Pancreas (tissue), 10 donors: ENCODE results near the gene TRPM3. TPM values are rescaled to one million over a fixed set of nuclear protein-coding genes. Genes with fewer than 3 reads are reported as not detected.

Experiments used
- ATAC-seq, 4 donors: fragments of 200-7000 bp; cut with Tn5 transposase; one replicate each; pipeline versions ENCODE4 v1.8.0 to v1.9.1; 2020; ENCODE audit warnings: mild to moderate bottlenecking in 4 of 4, moderate library complexity in 4 of 4
- DNase-seq, 6 donors: peaks; one replicate each; pipeline ENCODE4 v3.0.0-alpha.2; 2020
- FAIRE-seq: peaks from 2 replicates; lab custom pipeline; 2012; peaks lifted over from hg19 to GRCh38; lab: Jason Lieb, UNC
- H3K27ac ChIP-seq, 4 donors: fragments of 200-600 bp; sonication (generic); 1 replicate in 3 of 4; 2 replicates in 1 of 4; pipeline versions ENCODE4 v1.5.0 to v1.8.0; 2020
- H3K27me3 ChIP-seq, 4 donors: fragments of 200-600 bp; one replicate each; pipeline ENCODE4 v1.8.0; 2021
- H3K36me3 ChIP-seq, 3 donors: fragments of 200-600 bp; sonication (generic) in 1 of 3; one replicate each; pipeline versions ENCODE4 v1.5.0 to v1.8.0; 2020 to 2021
- H3K4me1 ChIP-seq, 3 donors: fragments of 200-600 bp; one replicate each; pipeline ENCODE4 v1.8.0; 2021
- H3K4me3 ChIP-seq, 4 donors: fragments of 200-600 bp; sonication (generic) in 2 of 4; one replicate each; pipeline versions ENCODE4 v1.5.0 to v1.8.0; 2020 to 2021
- H3K9me3 ChIP-seq, 4 donors: fragments of 200-600 bp; one replicate each; pipeline ENCODE4 v1.8.0; 2021
- CTCF ChIP-seq, 4 donors: fragments of 200-600 bp; sonication (generic) in 3 of 4; IDR thresholded peaks; one replicate each; pipeline versions ENCODE4 v1.5.0 to v1.8.0; 2021; ENCODE audit warnings: antibody characterized with exemption in 4 of 4
- WGBS, 2 donors: extraction: QIAGEN DNeasy Blood & Tissue Kit; methylation state at CpG; one replicate each; pipeline ENCODE4 v1.1.7; 2013; 5-methylcytosine and 5-hydroxymethylcytosine counted together
- intact Hi-C, 3 donors: fragments of 100-400 bp; cut with DNase I; formaldehyde crosslinking; loops; one replicate each; pipeline versions ENCODE4 v1.11.1 to v1.14.2; 2022
- polyA plus RNA-seq, 2 donors: library from polyadenylated mRNA; stranded (reverse); fragments of 200-250 nt; gene quantifications; one replicate each; pipeline ENCODE4 v1.2.3, GENCODE V29; 2013
- total RNA-seq, 6 donors: library from RNA; stranded (reverse); fragmentation: NEBNext Ultra II Directional in 4 of 6; extraction: Animal tissue kit (Norgen Biotek cat#: 25700) in 4 of 6; gene quantifications; one replicate each; pipeline versions ENCODE4 v1.2.1 to v1.2.4, GENCODE V29; 2021 to 2023
- donor health status: healthy with polysubstance abuse.
- donor health status: DM: no; HTN: no; CAD: no; lungs with moderate emphysema.
- donor health status: DM: no; HTN: no; CAD: no.
- donor health status: control.
- donor health status: control.
- donor health status: Bipolar disorder and iron deficiency.
- donor health status: DM: yes; HTN: yes; CAD: no.
- donor health status: DM: no; HTN: no; CAD: no.
- donor health status: DM: no; HTN: no; CAD: no.
- donor health status: DM: yes; HTN: yes; CAD: no.

Gene TRPM3
- total and polyA plus RNA-seq, 8 donors, result 0.22 to 1.9 (median 0.76) TPM

- intact Hi-C loops, result no loop called here
- DNase-seq (no peak), FAIRE-seq (no peak), ATAC-seq (no peak)
- H3K9me3 ChIP-seq, result no peaks in the 10 kb centered on the region
- H3K27ac ChIP-seq, result no peak overlapping the region
- H3K27me3 ChIP-seq, result no peaks in the 10 kb centered on the region
- peaks cover 4 to 12% (median 8%) of the 10 kb centered on the region in 3 donors for H3K4me1 ChIP-seq
- no peak overlapping the region for H3K4me3 ChIP-seq
- H3K36me3 ChIP-seq, result no peaks in the 10 kb centered on the region
- no peak for TF ChIP-seq CTCF (IDR thresholded peaks at IDR 0.05)
Measured at GRCh38 chr9:71097671-71098070, 23.8 kb downstream of the TRPM3 start.

- 4 to 9% methylated on average over 5 of the region's 5 CpGs for WGBS, 2 donors
- no peak for TF ChIP-seq CTCF (IDR thresholded peaks at IDR 0.05)
- Histone ChIP-seq H3K36me3 (no peaks in the 10 kb centered on the region), H3K9me3 (no peaks in the 10 kb centered on the region), H3K4me3 (no peak overlapping the region), H3K4me1 (peaks cover 4 to 12% (median 8%) of the 10 kb centered on the region in 3 donors), H3K27ac (no peak overlapping the region), H3K27me3 (no peaks in the 10 kb centered on the region)
- intact Hi-C loops, result no loop called here
- DNase-seq, result peak in 5 of 6 donors; percentile 33 to 64 (median 57)
- FAIRE-seq, result no peak
- ATAC-seq, result peak; percentile 85 to 99 (median 93)
Measured at GRCh38 chr9:71096421-71097108, 24.9 kb downstream of the TRPM3 start.

GRCh38 chr9:71094708-71095251 lies 26.6 kb downstream of the TRPM3 start:
- H3K4me3 ChIP-seq, result no peak overlapping the region
- peaks cover 4 to 12% (median 8%) of the 10 kb centered on the region in 3 donors for H3K4me1 ChIP-seq
- no peaks in the 10 kb centered on the region for H3K9me3 ChIP-seq
- intact Hi-C loops, result no loop called here
- H3K36me3 ChIP-seq, result no peaks in the 10 kb centered on the region
- FAIRE-seq (no peak), DNase-seq (no peak), ATAC-seq (no peak)
- no peak overlapping the region for H3K27ac ChIP-seq
- no peaks in the 10 kb centered on the region for H3K27me3 ChIP-seq
- TF ChIP-seq CTCF (IDR thresholded peaks at IDR 0.05), result no peak
- 45 to 49% methylated on average over 4 of the region's 4 CpGs for WGBS, 2 donors

GRCh38 chr9:71090896-71091295 lies 30.5 kb downstream of the TRPM3 start:
- Histone ChIP-seq H3K27ac (no peak overlapping the region), H3K36me3 (no peaks in the 10 kb centered on the region), H3K9me3 (no peaks in the 10 kb centered on the region), H3K4me1 (no peaks in the 10 kb centered on the region), H3K4me3 (no peak overlapping the region), H3K27me3 (no peaks in the 10 kb centered on the region)
- no peak for DNase-seq
- no peak for ATAC-seq
- FAIRE-seq, result no peak
- intact Hi-C loops, result no loop called here
- no peak for TF ChIP-seq CTCF (IDR thresholded peaks at IDR 0.05)

- TF ChIP-seq CTCF (IDR thresholded peaks at IDR 0.05), result no peak
- Histone ChIP-seq H3K27ac (no peak overlapping the region), H3K4me1 (no peaks in the 10 kb centered on the region), H3K9me3 (no peaks in the 10 kb centered on the region), H3K36me3 (no peaks in the 10 kb centered on the region), H3K27me3 (no peaks in the 10 kb centered on the region), H3K4me3 (no peak overlapping the region)
- FAIRE-seq (no peak), ATAC-seq (no peak), DNase-seq (no peak)
- intact Hi-C loops, result no loop called here
- 93% methylated on average over 2 of the region's 2 CpGs for WGBS, 2 donors
Measured at GRCh38 chr9:71079451-71079850, 42.0 kb downstream of the TRPM3 start.
